ENCODE data around the gene RAET1L. TPM values are rescaled to one million over a fixed set of nuclear protein-coding genes. Genes with fewer than 3 reads are reported as not detected.

RAET1L gene
- not detected in 2 replicates for total RNA-seq

GRCh38 chr6:150025201-150025917 is at the start of gene RAET1L:
Gene RAET1L, minus strand, starts transcription at chr6:150025532. Its CDS starts 61 bp downstream, at chr6:150025471.

GRCh38 chr6:150068720-150069648 is 43.7 kb upstream of the RAET1L start, which contains the start of gene ULBP3:
Gene ULBP3, minus strand, starts transcription at chr6:150069121. Its CDS starts 55 bp downstream, at chr6:150069066.

Other genes starting within 250 kb of the RAET1L start
- gene LRP11, start 161.2 kb downstream of the RAET1L start, total RNA-seq = 45.6 and 78.8 TPM in 2 replicates
- gene RAET1E, start 127.4 kb downstream of the RAET1L start, total RNA-seq = 0.56 and 1.8 TPM in 2 replicates
- gene RAET1G, start 102.4 kb downstream of the RAET1L start, total RNA-seq = 2.6 and 4.5 TPM in 2 replicates
- gene ULBP2, start 83.5 kb downstream of the RAET1L start, total RNA-seq = 7.0 and 10.6 TPM in 2 replicates
- gene ULBP1, start 61.6 kb downstream of the RAET1L start, total RNA-seq = under 0.01 and 0.06 TPM in 2 replicates
- 15.8 and 22.6 TPM in 2 replicates for gene ULBP3, start 43.6 kb upstream of the RAET1L start, total RNA-seq
- gene PPP1R14C, start 117.5 kb upstream of the RAET1L start, total RNA-seq = 11.3 and 22.9 TPM in 2 replicates

Data from aortic smooth muscle cell (primary cell).